Right kidney (tissue), 1 donor: Measurements from ENCODE around the gene CEACAM18.
"Not testable (repeated sequence)": the region's sequence is repeated elsewhere in the genome, so short reads cannot be mapped to it uniquely, and the experiment has no call there.

ENCODE experiments used
- DNase-seq: peaks from one replicate; pipeline ENCODE4 v3.0.0-alpha.2; 2016

The CEACAM18 gene

DNA sequence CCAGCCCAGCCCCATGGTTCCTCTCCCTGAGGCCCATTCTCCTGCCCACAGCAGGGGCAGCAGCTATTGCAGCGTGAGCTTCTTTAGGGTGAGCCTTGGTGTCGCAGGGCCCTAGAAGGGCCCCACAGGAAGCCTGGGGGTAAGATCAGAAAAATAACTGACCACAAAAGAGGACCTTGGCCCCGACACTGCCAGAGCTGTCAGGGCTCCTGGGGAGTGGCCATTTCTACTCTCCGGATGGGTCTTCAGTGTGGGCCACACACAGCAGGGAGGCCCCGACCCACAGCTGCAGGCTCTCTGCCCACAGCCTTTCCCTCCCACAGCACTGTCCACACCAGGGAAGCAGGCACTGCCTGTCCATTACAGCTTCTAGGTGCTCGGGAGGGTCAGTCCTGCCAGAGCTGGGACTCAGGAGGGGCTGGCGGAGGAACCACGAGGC lies 16.6 kb upstream of the CEACAM18 start:
- DNase-seq: no peak

DNA sequence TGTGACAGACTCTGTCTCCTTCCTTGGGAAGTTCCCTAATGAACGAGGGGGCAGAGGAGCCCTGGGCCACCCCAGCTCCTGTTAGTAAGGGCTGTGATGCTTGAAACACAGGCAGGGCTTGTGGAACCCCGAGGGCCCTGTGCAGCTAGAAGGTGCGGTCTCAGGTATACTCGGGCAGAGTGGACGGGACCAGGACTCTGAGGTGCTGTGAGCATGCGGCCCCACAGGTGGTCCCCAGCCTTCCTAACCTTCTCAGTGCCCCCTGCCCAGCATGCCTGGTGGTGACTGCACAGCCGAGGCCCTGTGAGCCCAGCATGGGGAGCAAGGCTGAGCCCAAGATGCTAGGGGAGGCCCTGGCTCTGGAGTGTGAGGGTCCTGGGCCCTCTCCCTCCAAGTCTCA lies 16.1 kb upstream of the CEACAM18 start:
- no peak for DNase-seq

DNA sequence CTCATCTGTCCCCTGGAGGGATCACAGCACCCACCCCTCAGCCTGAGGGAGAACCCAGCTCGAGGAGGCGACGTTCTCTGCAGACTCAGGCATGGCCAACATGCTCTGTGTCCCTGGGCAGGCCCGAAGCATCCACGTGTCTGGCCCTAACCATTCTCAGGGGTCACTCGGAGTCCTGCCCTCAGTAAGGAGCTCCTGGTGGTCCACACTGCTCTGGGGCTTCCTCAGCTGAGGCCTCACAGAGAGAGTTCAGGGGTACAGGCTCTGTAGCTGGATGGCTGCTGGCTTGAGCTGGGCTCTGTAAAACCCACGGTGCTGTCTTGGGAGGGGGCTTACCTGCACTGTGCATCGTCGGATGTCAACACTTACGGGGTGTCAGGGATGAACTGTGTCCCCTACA lies 15.7 kb upstream of the CEACAM18 start:
- DNase-seq: no peak

DNA sequence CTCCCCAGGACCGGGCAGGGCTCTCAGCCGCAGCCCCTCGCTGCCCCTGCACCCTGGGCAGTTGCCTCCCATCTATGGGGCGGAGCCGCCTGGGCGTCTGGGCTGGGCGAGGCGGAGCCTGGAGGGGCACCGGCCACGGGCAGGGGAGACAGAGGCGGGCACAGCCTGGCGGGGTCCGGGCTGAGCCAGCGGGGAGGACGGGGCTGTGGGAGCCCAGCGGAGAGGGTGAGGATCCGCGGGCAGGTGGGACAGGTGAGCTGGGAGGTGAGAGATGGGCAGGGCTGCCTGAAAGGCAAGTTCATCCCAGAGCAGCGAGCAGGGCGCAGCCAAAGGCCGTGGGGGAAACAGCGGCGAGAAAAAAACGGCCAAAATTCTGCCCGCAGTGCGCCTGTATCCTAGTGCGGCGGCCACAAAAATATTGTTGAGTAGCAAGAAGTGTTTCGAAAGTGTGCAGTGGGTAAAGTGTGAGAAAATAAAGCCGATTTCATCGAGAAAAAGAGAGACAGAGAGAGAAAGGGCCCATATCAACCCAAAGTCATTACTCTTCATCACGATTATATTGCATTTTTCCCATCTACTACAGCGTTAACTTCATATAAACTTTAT lies 14.3 kb upstream of the CEACAM18 start:
- DNase-seq: not testable (repeated sequence)

DNA sequence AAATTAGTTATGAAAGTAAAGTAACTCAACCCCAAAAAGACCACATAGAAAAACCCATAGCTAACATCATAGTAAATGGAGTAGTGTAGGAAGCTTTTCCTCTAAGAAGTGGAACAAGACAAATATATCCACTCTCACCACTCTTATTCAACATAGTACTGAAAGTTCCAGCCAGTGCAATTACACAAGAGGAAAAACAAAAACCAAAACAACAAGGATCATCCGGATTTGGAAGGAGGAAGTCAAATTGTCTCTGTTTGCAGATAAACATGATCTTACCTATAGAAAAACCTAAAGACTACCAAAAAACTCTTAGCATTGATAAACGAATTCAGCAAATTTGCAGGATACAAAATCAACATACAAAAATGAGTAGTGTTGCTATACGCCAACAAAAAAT lies 11.6 kb upstream of the CEACAM18 start:
- no peak for DNase-seq

DNA sequence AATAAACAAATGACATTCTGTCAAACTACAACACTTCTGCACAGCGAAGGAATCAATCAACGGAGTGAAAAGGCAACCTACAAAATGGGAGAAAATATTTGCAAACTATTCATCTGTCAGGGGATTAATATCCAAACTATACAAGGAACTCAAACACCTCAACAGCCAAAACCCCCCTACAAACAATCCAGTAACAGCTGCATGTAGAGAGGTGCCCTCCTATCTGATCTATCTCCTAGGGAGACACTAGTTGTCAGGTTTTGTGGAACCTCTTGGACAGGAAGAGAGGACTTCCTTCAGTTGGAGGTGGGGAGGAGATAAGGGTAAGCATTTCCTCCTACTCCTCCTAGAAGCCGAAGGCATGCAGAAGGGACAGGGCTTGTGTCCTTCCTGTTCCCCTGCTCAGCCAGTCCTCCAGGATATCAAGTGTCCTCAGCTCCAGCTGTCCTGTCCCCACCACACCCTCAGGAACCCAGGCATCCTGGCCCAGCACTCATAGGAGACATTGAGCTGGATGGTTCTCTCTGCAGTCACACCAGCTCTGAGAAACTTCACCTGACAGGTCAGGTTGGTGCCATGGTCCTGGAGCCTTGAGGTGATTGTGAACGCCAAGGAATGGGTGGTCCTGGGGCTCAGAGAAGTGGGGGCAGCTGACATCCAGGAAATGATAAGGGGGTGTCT lies 10.3 kb upstream of the CEACAM18 start:
- DNase-seq: no peak

DNA sequence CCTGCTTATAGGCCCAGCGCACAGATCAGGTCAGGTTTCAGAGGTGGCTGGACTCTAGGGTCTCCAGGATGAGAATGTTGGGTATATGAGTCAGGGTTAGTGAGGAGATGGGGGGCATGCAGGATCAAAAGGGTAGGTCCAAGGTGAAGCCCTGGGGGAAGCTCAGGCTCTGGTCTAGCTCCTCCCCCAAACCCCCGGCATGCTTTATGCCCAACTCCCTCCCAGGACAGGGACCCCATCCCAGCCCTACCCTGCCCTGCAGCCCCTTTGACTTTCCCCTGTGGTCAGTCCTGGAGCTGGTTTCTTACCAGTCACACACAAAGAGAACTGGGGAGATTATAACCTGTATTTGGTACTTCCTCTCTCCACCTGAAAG lies 9.8 kb upstream of the CEACAM18 start:
- DNase-seq: no peak

DNA sequence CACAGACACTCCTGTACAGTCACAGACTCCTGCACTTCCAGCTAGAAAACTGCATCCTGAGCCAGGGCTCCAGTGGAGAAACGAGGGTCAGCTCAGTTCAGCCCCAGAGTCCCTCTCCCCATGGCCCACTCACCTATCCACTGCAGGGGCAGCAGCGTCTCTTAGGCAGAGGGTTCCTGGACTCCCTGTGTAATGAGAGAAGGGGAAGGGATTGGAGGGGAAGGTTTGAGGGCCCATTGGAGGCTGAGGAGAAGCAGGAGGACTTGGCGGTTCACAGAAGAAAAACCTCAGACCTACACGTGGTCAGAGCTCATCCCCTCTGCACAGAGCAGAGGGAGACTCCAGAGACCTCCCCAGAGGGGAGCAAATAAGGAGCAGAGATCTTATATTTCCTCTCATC lies 9.2 kb upstream of the CEACAM18 start:
- DNase-seq: no peak

DNA sequence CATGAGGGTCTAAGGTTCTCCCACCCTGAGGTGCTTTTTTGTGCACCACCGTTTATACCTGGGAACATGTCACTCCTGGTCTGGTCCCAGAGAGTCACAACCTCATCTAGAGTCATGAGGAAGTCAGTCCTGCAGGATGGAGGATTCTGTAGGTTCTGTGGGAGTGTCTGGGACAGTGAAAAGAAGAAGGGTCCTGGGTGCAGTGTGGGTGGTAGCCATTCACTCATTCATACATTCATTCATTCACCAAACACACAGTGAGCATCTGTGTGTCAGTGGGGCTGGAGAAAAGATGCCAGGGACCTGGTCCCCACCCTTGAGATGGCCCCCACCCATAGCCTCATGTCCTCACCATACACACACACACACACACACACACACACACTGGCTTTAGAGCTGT lies 8.7 kb upstream of the CEACAM18 start:
- DNase-seq: no peak

DNA sequence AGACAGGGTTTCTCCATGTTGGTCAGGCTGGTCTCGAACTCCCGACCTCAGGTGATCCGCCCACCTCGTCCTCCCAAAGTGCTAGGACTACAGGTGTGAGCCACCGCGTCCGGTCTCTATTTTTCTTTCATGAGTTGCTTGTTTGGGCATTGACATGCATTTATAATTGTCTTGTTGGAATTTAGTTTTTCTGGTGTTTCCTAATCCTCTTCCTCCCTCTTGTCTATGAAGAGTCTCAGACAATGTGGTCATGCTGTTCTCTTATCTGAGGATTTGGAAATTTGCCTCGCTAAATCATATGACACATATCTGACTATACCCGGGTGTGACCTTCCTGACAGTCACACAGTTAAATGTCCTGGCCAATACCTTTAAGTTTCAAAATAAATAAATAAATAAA lies 7.4 kb upstream of the CEACAM18 start:
- DNase-seq: no peak

DNA sequence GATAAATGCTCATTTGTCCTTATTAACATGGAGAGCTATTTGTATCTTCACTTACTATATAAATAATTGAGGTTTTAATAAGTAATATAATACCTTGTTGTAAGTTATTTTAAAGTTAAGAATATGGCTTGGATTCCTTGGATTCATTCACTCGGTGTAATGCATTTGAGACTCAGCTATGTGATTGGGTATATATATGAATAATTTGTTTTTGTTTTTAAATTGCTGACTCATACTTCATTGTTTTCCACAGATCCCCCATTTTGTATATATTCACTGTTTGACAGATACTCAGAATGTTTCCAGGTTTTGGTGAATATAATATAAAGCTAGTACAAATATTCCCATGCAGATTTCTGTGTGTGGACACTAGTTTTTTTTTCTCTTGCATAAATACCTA lies 6.8 kb upstream of the CEACAM18 start:
- DNase-seq: no peak

DNA sequence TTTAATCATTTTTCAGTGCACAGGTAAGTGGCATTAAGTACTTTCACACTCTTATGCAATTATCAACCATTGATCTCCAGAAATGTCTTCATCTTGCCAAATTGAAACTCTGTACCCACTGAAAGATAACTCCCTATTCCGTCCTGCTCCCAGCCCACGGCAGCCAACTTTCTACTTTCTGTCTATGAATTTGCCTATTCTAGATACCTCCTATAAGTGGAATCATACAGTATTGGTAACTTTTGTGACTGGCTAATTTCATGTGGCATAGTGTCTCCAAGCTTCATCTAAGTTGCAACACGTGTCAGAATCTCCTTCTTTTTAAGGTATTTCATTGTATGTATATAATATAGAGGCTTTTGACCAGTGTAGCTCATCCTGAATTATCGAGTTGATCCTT lies 5.7 kb upstream of the CEACAM18 start:
- no peak for DNase-seq

DNA sequence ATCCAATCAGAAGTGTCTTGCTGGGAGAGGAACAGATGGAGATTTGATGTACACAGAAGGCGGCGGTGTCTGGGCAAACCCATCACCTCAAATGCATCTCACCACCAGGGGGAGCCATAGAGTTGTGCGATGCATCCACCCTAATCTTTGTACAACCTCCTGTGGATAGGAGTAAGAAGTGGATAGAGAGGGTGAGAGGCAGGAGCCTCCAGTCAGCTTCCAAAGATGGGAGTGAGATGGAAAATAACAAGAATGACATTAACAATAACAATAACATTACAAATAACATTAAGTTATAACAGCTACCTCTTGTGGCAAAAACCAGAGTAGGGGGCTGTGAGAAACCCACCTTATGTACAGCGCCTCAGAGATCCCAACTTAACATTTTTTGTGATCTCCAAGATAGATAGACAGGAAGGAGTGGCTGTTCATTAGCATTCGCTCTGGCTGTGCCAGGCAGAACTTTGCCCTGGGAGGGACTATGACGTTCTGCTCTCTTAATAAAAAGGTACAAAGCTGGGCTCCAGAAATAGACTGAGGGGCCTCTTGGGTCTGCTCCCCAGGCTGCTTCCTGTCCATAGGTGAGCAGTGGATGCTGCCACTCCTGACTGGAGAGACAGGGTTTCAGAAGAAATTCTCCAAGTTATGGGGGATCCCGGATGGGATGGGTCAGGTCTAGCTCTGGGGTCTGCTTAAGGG lies 5.2 kb upstream of the CEACAM18 start:
- DNase-seq: peak; percentile 11

DNA sequence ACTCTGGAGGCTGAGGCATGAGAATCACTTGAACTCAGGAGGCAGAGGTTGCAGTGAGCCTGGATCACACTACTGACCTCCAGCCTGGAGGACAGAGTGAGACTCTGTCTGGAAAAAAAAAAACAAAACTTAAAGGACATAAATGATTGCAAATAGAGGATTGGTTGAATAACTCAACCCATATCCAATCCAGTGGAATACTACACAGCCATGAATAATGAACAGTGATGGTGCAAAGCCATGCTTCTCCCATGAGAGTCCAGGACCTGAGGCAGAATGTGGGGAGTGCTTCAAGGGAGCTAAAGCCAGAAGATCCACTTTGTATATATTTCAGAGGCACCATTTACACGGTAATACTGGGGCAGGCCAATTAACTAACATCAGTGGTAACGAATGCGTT lies 2.2 kb upstream of the CEACAM18 start:
- DNase-seq: no peak

DNA sequence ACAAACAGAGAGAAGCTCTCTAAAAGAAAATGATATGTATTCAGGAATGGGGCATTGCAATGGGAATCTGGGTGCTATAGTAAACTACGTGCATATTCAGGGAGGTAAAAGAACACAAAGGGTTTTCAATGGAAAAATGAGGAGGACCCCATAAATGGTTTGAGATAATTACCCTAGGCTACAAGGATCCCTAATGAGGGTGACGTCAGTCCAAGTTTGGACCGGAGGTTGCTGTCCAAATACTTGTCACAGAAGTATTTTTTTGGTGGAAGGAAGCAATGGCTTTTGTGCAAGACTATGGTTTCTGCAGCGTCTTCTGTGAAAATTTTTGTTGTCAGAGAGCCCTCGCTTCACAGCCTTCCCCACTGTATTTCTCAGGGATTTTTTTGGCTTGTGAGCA lies 995 bp upstream of the CEACAM18 start:
- no peak for DNase-seq

DNA sequence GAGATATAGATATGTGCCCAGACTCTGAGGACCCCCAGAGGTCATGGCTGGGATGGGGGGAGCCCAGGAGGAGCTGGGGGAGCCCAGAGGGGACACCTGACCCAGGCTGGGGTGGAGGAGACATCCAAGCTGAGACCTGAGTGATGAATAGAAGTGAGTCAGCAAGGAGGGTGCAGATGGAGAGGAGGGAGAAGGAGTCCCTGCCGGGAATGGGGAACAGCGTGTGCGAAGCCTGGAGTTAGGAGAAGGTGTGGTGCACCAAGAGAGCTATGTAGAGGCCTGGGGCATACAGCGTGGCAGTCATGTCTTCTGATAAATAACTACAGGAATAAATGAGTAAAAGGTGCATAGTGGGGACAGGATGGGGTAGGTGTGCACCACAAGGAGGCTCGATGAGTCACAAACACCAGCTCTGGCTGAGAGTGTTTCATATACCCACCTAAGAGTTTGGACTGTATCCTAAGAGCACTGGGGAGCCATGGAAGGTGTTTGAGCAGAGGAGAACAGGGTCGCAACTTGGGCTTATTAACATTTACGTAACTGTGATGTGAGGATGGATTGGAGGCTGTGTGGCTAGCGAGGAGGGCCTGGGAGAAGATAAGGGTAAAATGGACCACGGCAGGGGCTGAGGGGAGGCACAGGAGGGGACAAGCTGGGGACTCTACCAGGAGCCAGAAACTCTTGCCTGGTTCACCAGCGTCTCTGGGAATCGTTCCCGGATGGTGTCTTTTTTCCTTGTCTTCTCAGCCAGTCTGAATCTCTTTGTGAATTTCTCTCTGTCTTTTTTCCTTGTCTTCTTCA lies 1.4 kb downstream of the CEACAM18 start:
- DNase-seq: no peak

DNA sequence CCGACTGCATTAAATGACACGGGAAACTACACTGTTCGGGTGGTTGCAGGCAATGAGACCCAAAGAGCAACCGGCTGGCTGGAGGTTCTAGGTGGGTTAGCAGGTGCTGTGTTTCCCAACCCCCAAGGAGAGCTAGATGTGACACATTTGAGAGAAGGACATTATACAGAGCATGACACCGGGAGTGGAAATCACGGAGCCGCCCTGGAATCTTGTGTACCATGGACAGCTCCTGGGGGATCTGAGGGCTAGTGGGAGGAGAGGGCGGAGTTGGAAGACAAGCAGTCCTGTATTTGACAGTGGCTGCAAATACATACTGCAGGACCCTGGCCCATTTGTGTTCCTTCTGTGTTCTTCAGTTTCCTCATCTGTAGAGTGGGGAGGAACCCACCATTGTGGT lies 2.3 kb downstream of the CEACAM18 start:
- peak; percentile 20 for DNase-seq

DNA sequence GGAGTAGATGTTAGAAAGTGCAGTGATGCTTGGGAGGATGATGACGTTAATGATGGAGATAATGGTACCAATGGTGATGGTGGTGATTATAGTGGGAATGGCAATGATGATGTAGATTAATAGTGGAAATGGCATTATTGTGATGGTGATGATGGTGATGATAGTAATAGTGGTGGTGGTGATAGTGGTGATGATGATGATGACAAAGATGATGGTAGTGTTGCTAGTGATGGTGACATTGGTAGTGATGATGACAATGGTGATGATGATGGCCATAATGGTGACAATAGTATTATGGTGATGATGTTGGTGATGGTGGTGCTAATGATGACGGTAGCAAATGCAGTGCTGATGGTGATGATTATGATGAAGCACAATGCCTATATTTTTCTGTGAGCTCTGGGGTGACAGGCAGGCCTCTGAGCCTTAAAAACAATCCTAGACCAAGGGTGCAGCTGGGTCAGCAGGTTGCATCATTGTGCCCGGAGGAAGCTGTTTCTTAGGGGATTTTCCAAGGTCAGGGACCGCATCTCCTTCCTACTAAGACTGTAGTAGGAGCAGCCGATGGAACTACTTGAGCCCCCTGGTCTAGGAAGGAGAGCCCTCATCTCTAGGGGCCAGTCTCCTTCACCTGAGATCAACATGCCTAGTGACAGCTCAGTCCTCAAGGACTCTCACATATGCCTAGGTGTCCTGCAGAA lies 7.8 kb downstream of the CEACAM18 start:
- DNase-seq: no peak

DNA sequence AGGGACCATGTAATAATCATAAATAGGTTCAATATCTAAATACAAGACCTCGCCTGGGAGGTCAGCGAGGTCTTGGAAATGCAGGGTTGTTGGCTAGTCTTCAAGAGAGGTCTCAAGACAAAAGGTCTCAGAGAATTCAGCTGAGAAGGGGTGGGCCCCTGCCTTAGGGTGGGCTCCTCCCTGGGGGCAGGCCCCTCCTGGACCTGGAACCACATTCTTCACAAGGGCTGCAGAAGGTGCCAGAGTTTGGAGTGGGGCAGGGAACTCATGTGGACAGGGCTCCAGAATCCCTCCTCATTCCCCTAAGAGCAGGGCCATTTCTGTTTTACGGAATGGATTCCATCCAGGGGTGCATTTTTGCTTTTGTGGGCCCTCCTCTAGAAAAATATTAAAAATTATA lies 10.2 kb downstream of the CEACAM18 start:
- DNase-seq: no peak

DNA sequence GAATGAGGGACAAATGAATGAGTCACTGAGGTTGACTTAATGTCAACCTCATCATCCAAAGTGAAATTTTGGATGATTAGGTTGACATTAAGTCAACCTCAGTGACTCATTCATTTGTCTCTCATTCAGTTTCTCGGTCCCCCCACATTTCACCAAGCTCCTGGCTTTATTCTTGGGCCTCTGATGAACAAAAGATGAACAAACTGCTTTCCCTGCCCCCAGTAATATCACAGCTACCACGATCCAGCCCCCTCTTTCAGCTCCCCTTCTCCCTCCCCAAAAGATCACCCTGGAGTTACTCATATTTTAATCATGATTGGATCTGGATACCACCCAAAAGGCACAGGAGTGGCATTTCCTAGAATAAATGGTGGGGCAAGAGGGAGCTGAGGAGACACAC lies 10.8 kb downstream of the CEACAM18 start:
- DNase-seq: no peak

DNA sequence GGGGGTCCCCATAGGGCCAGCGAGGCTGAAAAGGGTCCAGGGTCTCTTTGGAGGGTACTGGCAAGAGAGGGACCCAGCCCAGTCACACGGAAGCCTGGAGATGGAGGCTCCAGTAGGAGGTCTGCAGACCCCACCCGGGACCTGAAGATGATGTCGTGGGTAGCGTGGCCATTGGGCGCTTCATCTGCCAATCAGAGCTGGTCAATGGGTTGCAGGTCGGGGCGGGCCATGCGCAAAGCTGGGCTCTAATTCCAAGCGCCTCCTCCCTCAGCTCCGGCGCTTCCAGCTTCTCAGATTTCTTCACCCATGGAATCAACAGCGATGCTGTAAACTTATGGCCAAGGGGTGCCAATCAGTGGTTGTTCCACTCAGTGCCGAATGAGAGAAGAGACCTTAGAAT lies 12.3 kb downstream of the CEACAM18 start:
- no peak for DNase-seq

DNA sequence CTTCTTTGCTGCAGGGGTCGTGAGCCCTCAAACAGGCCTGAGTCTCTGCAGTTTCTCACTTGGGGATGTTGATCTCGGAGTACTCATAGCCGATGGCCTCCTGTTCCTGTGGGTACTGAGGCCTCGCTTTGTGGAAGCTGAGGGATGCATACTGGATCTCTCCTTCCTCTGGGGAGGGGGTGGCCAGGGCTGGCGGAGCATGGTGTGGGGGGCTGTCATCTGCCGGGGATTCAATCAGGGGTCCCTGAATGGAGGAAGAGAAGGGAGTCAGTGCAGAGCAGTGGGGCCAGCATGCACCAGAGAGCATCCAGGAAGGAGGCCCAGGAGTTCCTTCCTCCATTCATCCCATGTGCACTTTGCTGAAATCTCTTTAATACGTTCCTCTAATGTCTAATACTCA lies 13.2 kb downstream of the CEACAM18 start:
- no peak for DNase-seq

DNA sequence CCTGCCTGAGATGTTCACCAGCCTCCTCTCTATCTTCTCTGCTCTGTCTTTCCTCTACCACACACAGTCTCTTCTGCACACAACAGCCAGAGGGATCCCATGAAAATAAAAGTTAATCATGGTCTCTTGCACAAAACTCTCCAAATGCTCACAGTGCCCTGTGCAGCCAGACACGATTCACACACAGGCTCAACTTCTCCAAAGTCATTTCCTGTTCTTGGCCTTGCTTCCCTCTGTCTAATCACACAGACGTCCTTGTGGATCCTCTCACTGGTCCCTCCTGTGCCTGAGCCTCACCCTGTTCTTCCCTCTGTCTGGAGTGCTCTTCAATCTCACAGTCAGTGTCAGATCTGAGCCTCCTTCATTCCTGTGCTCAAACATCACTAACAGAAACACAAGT lies 15.4 kb downstream of the CEACAM18 start:
- DNase-seq: no peak
